Muscle of leg (tissue), 11 donors: Measurements from ENCODE around the gene CNGA1. TPM values are rescaled to one million over a fixed set of nuclear protein-coding genes. Genes with fewer than 3 reads are reported as not detected.

Source experiments
- DNase-seq: peaks from one replicate; pipeline ENCODE4 v3.0.0; 2013
- H3K27ac ChIP-seq: one replicate; pipeline ENCODE4 v1.5.1; 2013; ENCODE audit warnings: mild to moderate bottlenecking, low read length, control low read depth
- H3K27me3 ChIP-seq: one replicate; pipeline ENCODE4 v1.6.1; 2013; ENCODE audit warnings: low read length; ENCODE audit not compliant: control insufficient read depth, insufficient read depth
- H3K36me3 ChIP-seq: one replicate; pipeline ENCODE4 v1.6.1; 2013; ENCODE audit warnings: low read length; ENCODE audit not compliant: control insufficient read depth, insufficient read depth
- H3K4me1 ChIP-seq: one replicate; pipeline ENCODE4 v1.6.1; 2013; ENCODE audit warnings: low read length; ENCODE audit not compliant: control insufficient read depth, insufficient read depth
- H3K4me3 ChIP-seq: one replicate; pipeline ENCODE4 v1.5.1; 2013; ENCODE audit warnings: low read length, control low read depth
- H3K9me3 ChIP-seq: replicated peaks from 2 replicates; pipeline ENCODE4 v1.6.1; 2013; ENCODE audit warnings: low read depth, low read length; ENCODE audit not compliant: control insufficient read depth
- WGBS: methylation state at CpG from one replicate; pipeline ENCODE4 v1.1.5; 2013; ENCODE audit warnings: missing lambda C conversion rate; ENCODE audit not compliant: insufficient coverage; 5-methylcytosine and 5-hydroxymethylcytosine counted together
- polyA plus RNA-seq, 8 donors: library from polyadenylated mRNA; unstranded; fragments of 120-200 nt; gene quantifications; one replicate each; pipeline versions ENCODE4 v1.2.1 to v1.2.3, GENCODE V29; 2013; ENCODE audit warnings: inconsistent platforms in 1 of 8, low replicate concordance in 1 of 8; ENCODE audit not compliant: insufficient read length in 8 of 8, insufficient read depth in 1 of 8
- total RNA-seq: library from RNA; stranded (reverse); fragments of 120-200 nt; gene quantifications from one replicate; pipeline ENCODE4 v1.2.4, GENCODE V29; 2013

The CNGA1 gene
- total and polyA plus RNA-seq, 9 donors = 0.13 to 0.70 (median 0.32) TPM

DNA sequence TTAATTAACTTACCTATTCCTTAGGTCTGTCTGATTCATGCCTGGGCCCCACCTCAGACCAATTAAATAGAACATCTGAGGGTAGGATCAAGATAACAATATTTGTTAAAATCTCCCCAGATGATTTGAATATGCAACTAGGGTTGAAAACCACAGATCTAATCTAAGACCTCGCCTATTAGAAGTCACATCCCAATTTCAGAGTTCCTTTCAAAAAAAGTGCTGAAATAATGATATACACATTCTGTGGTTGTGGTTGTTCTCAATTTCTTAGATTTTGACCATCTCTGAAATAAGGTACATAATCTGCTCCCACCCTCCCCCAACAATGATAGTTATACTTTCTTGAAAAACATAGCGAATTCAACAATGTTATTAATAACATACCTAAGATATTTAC is 27.8 kb upstream of the CNGA1 start:
- H3K4me1 ChIP-seq = peaks cover 3% of the 10 kb centered on the region
- DNase-seq = no peak
- no peaks in the 10 kb centered on the region for H3K36me3 ChIP-seq
- WGBS = no CpG with 5 or more reads among the region's 2 CpGs
- H3K9me3 ChIP-seq = no peaks in the 10 kb centered on the region
- H3K27me3 ChIP-seq = no peaks in the 10 kb centered on the region
- no peak overlapping the region for H3K4me3 ChIP-seq
- no peak overlapping the region for H3K27ac ChIP-seq

DNA sequence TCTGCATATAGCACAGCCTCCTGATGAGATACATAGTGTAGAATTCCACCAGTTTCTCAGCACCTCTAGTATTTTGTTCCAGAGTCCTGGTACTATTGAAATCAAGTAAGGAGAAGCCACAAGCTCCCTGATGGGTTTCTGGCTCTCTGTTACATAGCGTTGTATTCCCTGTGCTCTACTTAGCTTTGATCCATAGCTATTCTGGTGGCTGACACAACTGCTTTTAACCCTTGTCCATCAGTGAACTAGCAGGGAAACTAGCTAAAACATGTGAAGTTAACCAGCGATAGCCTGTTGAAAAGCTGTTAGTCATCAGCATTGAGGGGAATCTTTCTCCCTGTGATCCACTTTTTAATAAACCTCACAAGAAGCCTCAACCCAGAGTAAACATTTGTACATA is 27.0 kb upstream of the CNGA1 start:
- Histone ChIP-seq H3K27me3 (no peaks in the 10 kb centered on the region), H3K27ac (no peak overlapping the region)
- 17% methylated on average over 1 of the region's 2 CpGs for WGBS

DNA sequence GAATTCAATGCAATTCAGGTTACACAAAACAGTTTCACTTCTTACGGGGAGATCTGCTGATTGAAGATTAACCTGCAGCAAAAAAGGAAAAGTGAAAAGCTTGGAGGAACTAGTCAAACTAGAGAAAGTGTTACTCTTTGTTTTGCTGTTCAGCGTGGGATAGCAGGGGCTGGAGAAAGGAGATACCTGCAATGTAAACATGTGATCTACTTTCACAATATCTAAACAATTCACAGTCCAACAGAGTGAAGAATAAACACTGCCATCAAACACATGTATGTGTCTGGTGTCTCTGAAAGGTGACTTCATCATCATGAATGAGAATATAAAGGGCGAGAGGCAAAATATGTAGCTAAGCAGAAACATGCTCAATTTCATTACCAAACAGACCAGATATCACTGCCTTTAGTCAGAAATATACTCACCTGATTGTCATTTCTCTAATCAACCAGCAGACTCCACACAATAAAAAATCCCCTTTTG is 26.5 kb upstream of the CNGA1 start:
- Histone ChIP-seq H3K4me1 (peaks cover 3% of the 10 kb centered on the region), H3K4me3 (no peak overlapping the region), H3K27ac (no peak overlapping the region), H3K27me3 (no peaks in the 10 kb centered on the region), H3K9me3 (no peaks in the 10 kb centered on the region), H3K36me3 (no peaks in the 10 kb centered on the region)
- DNase-seq = no peak
- WGBS = 29% methylated on average over 1 of the region's 3 CpGs

More for the DNA sequence above, 27.0 kb upstream of the CNGA1 start:
- H3K4me1 ChIP-seq = peaks cover 3% of the 10 kb centered on the region
- no peak overlapping the region for H3K4me3 ChIP-seq
- H3K36me3 ChIP-seq = no peaks in the 10 kb centered on the region
- H3K9me3 ChIP-seq = no peaks in the 10 kb centered on the region
- DNase-seq = no peak

DNA sequence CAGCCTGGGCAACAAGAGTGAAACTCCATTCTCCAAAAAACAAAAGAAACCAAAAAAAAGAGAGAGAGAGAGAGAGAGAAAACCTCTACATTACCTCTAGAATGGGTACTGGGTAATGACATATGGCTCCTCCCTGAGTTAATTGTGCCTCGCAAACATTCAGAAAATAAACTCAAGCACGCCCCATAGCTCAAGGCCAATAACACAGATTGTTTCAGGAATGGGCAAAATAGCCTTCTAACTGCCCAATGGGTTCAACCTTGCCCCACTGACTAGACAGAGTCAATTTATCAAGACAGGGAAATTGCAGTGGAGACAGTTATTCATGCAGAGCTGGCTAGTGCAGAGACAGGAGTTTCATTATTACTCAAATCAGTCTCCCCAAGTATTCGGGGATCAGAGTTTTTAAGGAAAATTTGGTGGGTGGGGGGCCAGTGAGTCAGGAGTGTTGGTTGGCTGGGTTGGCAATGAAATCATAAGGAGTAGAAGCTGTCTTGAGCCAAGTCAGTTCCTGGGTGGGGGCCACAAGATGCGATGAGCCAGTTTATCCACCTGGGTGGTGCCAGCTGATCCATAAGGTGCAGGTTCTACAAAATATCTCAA is 25.2 kb upstream of the CNGA1 start:
- no CpG with 5 or more reads among the region's 4 CpGs for WGBS
- no peaks in the 10 kb centered on the region for H3K27me3 ChIP-seq

DNA sequence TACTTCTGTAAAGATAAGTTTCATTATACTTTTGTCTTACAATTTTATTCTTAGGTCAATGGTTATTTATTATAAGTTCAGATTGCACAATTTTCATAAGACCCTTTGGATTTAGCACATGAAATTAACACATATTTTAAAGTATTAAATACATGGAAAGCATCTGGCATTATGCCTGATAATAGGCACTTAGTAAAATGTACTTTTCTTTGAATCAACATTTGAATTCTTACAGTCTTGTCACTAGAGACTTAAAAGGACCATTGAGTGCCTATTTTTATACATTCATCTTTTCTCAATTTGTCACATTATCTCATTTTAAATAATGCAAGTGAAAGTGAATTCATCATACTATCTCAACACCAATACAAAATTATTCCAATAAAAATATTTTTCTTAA is 23.1 kb upstream of the CNGA1 start:
- no peak overlapping the region for H3K27ac ChIP-seq
- no peaks in the 10 kb centered on the region for H3K36me3 ChIP-seq
- no peak overlapping the region for H3K4me3 ChIP-seq
- H3K4me1 ChIP-seq = no peaks in the 10 kb centered on the region
- no peaks in the 10 kb centered on the region for H3K27me3 ChIP-seq
- H3K9me3 ChIP-seq = no peaks in the 10 kb centered on the region
- DNase-seq = no peak

More for the DNA sequence above, 25.2 kb upstream of the CNGA1 start:
- H3K36me3 ChIP-seq = no peaks in the 10 kb centered on the region
- DNase-seq = no peak
- H3K4me3 ChIP-seq = no peak overlapping the region
- H3K4me1 ChIP-seq = no peaks in the 10 kb centered on the region
- H3K27ac ChIP-seq = no peak overlapping the region
- H3K9me3 ChIP-seq = no peaks in the 10 kb centered on the region

DNA sequence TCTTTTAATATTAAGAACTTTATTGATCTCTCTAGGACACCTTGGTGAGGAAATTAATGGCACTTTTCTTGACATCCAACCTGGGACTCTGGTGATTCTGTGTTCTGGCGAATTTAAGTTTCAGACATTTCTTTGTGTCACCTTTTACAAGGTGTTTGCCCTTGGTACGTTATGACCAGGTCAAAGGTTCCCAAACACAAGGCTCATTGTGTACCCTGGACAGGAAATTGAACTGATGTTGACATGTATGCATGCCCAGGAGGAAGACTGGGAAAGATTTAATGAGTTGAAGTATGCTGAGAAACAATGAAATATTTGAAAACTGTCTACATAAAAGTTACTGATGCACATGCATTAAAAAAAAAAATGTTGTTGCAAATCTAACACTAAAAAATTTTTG is 22.2 kb upstream of the CNGA1 start:
- Histone ChIP-seq H3K4me3 (no peak overlapping the region), H3K27me3 (no peaks in the 10 kb centered on the region), H3K36me3 (no peaks in the 10 kb centered on the region), H3K27ac (no peak overlapping the region), H3K4me1 (no peaks in the 10 kb centered on the region), H3K9me3 (no peaks in the 10 kb centered on the region)
- 38% methylated on average over 1 of the region's 2 CpGs for WGBS
- DNase-seq = no peak

DNA sequence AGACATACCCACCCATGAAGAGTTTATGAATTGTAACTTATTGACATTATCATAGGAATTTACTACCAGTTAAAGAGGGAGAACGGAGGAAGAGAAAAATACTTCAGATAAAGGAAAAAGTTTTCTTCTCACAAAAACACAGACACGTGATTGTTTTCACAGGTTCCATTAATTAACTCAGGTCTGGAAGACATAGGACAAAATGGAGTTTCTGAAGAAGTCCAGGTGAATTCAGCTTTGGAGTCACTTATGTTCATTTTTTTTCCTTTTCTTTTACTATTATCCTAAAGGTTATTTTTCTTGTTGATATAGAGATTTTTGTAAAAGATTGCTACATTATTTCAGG is 20.6 kb upstream of the CNGA1 start:
- H3K27me3 ChIP-seq = no peaks in the 10 kb centered on the region
- H3K9me3 ChIP-seq = no peaks in the 10 kb centered on the region
- H3K4me1 ChIP-seq = no peaks in the 10 kb centered on the region
- no peak for DNase-seq
- no CpG with 5 or more reads among the region's 2 CpGs for WGBS
- no peaks in the 10 kb centered on the region for H3K36me3 ChIP-seq
- H3K27ac ChIP-seq = no peak overlapping the region
- H3K4me3 ChIP-seq = no peak overlapping the region

DNA sequence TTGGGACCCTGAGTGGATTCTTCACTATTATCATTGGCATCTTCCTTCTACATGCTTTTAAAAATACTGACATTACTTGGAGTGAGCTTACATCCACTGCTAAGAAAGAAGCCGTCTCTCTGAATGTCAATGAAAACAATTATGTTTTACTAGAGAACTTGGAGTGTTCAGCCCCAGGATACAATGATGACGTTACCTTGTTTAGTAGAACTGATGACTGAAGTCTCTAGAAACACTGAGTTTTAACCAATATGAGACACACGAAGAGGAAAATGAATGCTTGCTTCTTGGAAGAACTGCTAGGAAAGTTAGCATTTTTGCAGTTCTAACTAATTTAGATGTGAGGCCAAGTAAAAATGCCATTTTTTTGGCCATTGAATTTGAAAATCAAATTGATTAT is 19.5 kb upstream of the CNGA1 start:
- Histone ChIP-seq H3K9me3 (no peaks in the 10 kb centered on the region), H3K27me3 (no peaks in the 10 kb centered on the region), H3K4me3 (no peak overlapping the region), H3K27ac (no peak overlapping the region), H3K36me3 (no peaks in the 10 kb centered on the region), H3K4me1 (no peaks in the 10 kb centered on the region)
- no peak for DNase-seq
- 80% methylated on average over 1 of the region's 3 CpGs for WGBS

DNA sequence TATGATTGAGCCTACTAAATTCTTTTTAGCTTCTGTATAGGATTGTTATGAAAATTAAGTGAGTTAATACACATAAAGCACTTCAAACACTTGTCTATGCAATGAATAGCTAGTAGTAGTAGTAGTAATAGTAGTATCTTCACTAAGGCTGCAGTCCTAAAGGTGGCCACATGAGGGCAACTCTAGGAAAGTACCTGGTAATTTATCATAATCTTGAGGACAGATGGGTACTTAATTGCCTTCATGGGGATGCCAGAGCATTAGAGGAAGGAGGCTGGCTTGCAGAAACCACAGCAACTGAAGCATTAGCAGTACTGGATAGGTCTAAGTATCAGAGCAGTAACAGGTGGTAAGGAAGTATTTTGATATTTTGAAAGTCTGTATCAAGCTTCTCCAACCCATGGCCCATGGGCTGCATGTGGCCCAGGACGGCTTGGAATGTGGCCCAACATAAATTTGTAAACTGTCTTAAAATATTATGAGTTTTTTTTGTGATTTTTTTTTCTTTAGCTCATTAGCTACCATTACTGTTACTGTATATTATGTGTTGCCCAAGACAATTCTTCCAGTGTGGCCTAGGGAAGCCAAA is 17.4 kb upstream of the CNGA1 start:
- no CpG with 5 or more reads among the region's 1 CpG for WGBS
- Histone ChIP-seq H3K36me3 (no peaks in the 10 kb centered on the region), H3K27ac (no peak overlapping the region), H3K27me3 (no peaks in the 10 kb centered on the region), H3K9me3 (no peaks in the 10 kb centered on the region), H3K4me1 (no peaks in the 10 kb centered on the region), H3K4me3 (no peak overlapping the region)
- peak; percentile 15 for DNase-seq

DNA sequence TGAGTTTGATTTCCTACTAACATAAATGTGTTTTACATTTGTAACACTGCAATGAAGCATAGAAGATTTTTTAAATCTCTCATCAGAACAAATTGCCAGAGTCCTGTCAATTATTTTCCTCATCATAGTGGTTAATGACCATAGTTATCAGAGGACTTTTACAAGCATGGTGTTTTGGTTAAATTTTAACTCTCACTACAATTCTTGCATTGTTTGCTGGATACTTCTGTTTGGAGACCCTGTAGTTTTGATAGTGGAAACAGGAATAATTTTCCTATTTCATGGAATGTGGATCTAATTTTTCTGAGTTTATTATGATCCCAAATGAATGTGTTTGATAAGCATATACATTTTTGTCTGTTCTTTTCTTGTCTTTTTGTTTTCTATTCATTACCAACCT is 16.9 kb upstream of the CNGA1 start:
- H3K27me3 ChIP-seq = no peaks in the 10 kb centered on the region
- H3K36me3 ChIP-seq = no peaks in the 10 kb centered on the region
- no peak overlapping the region for H3K27ac ChIP-seq
- no peaks in the 10 kb centered on the region for H3K4me1 ChIP-seq
- no peak for DNase-seq
- H3K4me3 ChIP-seq = no peak overlapping the region
- no peaks in the 10 kb centered on the region for H3K9me3 ChIP-seq

DNA sequence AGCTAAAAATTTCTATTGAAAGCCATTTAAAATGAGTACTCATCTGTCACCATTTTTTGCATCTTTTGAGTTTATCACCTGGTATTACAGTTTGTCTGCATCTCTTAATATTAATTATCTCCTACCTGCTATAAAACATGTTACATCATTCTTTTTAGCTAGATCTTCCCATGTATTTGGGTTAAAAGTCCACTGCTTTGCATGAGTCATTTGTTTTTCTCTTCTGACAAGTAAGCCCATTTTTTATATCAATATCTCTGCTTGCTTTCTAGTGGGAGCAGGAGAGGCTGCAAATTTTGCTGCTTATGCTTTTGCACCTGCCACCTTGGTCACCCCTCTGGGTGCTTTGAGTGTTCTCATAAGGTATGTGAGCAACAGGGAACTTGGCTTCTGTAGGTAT is 16.2 kb upstream of the CNGA1 start:
- Histone ChIP-seq H3K4me1 (no peaks in the 10 kb centered on the region), H3K36me3 (no peaks in the 10 kb centered on the region), H3K27ac (no peak overlapping the region), H3K4me3 (no peak overlapping the region), H3K9me3 (no peaks in the 10 kb centered on the region), H3K27me3 (no peaks in the 10 kb centered on the region)
- no peak for DNase-seq
